WI38 (cell line): ENCODE measurements around the gene INTS12.

Experiments
- H3K4me3 ChIP-seq: 2 replicates; pipeline ENCODE4 v1.5.1; 2011; ENCODE audit warnings: low read depth, mild to moderate bottlenecking, control low read depth, low read length
- TF ChIP-seq, protein P1 (sequence below): IDR thresholded peaks from 2 replicates; pipeline ENCODE4 v1.5.1; 2012; ENCODE audit warnings: low read depth, mild to moderate bottlenecking, control low read depth, low read length

The INTS12 gene

DNA sequence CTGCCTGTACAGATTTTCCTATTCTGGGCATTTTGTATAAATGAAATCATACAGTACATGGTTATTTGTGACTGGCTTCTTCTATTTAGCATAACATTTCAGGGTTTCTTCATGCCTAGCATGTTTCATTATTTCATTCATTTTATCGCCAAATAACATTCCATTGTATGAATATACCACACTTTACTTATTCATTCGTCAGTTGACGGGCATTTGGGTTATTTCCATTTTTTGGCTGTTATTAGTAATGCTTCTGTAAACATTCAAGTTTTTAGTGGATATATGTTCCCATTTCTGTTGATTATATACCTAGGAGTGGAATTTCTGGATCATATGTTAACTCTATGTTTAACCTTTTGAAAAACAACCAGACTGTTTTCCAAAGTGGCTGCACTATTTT is 47.5 kb downstream of the INTS12 start:
- no peak overlapping the region for H3K4me3 ChIP-seq
- TF ChIP-seq, protein P1, sequence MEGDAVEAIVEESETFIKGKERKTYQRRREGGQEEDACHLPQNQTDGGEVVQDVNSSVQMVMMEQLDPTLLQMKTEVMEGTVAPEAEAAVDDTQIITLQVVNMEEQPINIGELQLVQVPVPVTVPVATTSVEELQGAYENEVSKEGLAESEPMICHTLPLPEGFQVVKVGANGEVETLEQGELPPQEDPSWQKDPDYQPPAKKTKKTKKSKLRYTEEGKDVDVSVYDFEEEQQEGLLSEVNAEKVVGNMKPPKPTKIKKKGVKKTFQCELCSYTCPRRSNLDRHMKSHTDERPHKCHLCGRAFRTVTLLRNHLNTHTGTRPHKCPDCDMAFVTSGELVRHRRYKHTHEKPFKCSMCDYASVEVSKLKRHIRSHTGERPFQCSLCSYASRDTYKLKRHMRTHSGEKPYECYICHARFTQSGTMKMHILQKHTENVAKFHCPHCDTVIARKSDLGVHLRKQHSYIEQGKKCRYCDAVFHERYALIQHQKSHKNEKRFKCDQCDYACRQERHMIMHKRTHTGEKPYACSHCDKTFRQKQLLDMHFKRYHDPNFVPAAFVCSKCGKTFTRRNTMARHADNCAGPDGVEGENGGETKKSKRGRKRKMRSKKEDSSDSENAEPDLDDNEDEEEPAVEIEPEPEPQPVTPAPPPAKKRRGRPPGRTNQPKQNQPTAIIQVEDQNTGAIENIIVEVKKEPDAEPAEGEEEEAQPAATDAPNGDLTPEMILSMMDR: no peak

DNA sequence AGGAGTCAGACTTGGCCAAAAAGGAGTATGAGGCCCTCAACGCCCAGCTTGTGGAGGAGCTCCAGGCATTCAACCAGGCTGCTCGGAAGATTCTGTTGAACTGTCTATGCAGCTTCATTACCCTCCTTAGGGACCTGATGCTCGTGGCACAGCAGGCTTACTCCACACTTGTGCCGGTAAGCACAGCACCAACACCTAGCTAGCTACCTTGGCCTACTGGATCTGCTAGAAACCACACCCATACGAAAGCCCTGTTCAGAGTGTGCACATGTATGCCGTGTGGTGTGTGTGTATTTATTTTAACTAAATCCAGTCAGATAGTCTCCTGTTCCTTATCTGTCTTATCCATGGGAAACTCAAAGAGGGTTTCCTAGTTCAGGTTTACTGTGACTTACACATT is 49.3 kb downstream of the INTS12 start:
- no peak overlapping the region for H3K4me3 ChIP-seq
- TF ChIP-seq, protein P1: no peak

DNA sequence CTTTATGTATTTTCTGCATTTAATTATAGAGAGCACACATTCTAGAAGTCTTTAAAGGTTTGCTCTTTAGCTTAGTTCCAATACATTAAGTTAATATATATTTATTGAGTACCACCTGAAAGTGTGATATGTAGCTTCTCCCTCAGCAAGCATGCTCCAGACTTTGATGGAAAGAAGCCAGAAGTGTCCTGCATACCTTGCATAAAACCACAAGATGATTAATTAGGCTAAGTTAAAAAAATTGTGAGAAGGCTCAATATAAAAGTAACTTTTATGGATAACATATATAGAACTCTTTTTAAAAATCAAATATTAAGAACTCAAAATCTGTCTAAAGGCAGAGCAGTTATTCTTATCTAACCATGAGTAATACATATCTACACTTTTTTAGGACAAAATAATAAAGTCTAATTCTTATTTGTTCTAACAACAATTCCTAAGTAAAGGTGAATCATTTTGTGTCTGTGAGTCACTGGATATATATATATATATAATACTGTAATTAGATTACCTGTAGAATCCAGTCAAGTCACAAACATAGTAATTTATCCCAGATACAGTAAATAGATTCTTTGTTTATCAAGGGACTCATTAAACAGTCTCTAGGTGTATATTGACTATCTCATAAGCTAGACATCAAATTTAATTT is 51.2 kb downstream of the INTS12 start:
- no peak overlapping the region for H3K4me3 ChIP-seq
- TF ChIP-seq, protein P1: no peak

DNA sequence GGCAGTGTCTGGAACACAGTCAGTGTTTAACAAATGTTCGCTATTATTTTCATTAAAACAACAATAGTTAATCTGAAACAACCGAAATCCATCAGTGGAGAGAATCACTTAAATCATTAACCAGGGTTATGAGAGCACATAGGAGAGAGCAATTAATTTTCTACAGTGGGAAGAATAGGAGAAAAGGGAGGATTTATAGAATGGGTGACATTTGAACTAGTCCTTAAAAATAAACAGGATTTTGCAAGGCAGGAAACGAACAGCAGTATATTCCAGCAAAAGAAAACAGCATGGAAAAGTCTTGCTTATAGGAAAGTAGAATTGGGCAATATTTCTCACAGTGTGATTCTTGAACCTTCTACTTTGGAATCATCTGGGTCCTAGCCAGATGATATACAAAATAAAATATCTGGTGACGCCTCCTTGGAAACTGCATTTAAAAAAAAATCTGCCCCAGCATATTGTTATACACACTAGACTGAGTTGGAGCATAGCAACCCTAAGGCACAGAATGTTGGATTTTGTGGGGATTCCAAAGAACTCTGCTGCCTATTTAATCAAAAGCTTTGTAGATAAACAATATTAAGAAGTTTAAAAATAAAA is 56.1 kb downstream of the INTS12 start:
- TF ChIP-seq, protein P1: no peak
- no peak overlapping the region for H3K4me3 ChIP-seq

DNA sequence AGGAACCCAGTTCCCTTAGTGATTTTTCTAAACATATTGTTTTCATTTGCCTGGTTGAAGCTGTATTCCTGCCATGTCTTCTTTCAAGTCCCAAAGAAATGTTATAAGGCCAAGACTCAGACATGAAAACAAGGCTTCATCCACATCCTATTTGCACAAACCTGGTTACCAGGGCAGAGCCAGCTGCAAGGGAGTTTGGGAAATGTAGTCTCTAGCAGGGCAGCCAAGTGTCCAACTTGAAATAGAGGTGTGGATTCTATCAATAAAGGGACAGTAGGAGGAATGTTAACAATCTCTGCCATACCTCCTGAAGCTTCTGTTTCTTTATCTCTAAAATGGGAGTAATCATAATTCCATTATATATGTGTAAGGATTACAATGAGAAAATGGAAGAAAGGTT is 56.6 kb downstream of the INTS12 start:
- TF ChIP-seq, protein P1: no peak
- H3K4me3 ChIP-seq: no peak overlapping the region

DNA sequence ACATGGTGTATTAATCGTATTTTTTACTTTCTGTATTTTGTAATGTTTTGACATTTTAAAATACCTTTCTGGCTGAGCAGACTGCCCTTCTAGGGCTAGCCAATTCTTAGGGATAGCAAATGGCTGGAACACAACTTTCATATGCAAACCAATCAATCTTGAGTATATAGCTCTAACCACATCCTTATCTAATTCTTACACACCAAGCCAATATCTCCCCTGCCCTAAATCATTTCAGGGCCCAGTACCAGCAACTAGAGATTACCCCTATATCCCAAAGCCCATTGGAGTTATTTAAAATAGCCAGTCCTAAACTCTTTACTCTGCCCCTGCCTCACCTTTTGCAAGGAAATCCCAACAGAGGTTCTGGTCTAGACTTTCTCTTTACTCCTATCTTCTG is 58.3 kb downstream of the INTS12 start:
- no peak overlapping the region for H3K4me3 ChIP-seq
- TF ChIP-seq, protein P1: no peak

DNA sequence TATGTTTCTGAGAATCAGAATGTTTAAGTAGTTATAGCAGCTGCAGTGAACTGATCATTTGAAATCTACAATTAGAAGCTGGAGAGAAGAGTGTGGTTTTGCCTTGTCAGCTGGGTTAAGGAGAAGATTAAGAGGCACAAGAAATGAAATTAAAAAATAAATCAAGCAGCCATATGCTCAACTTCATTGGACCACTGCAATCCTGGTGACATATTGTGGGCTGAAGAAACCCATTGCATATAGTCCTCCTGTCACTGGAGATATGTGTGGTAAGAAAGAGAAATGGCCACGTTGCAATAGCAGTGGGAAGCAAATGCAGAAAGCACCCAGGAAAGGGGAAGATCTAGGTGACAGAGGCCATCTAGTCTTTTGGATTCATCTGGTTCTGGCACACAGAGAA is 63.0 kb downstream of the INTS12 start:
- no peak overlapping the region for H3K4me3 ChIP-seq
- TF ChIP-seq, protein P1: no peak
